ENCODE data around the gene CCDC85A.

- TF ChIP-seq ZNF274 (IDR thresholded peaks at IDR 0.05; ENCODE audit: low read depth, low read length), result no peak
- TF ChIP-seq YY1 (IDR thresholded peaks at IDR 0.05; ENCODE audit: insufficient read depth, insufficient read length), result no peak
- TF ChIP-seq SUZ12 (IDR thresholded peaks at IDR 0.05; ENCODE audit: extremely low read depth, insufficient read depth, insufficient read length), result no peak
Observed at GRCh38 chr2:56263876-56264275, 80.1 kb downstream of the CCDC85A start.

Measured in NT2/D1 (cell line).